ENCODE results near the gene OLIG3. TPM values are rescaled to one million over a fixed set of nuclear protein-coding genes. Genes with fewer than 3 reads are reported as not detected.

The OLIG3 gene
- total RNA-seq: not detected
- not detected for polyA plus RNA-seq
- long read RNA-seq, donor 1: 0 reads
- long read RNA-seq, donor 2: 0 reads
- long read RNA-seq, donor 3: 0 reads

GRCh38 chr6:137494281-137494987 lies at the start of gene OLIG3:
Gene OLIG3 (minus strand): TSS chr6:137494394. CDS start chr6:137494170, 224 bp downstream.
- no peak for DNase-seq
- Histone ChIP-seq H3K27ac (no peak within 1 kb of the TSS), H3K4me1 (ENCODE audit: insufficient read depth) (peaks cover 5% of the 10 kb centered on the region), H3K36me3 (no peaks in the 10 kb centered on the region), H3K27me3 (peaks cover 12% of the 10 kb centered on the region), H3K9me3 (no peaks in the 10 kb centered on the region), H3K4me3 (no peak within 1 kb of the TSS)
- WGBS, 3 donors: 12 to 13% (median 12%) methylated on average over 23 of the region's 23 CpGs
- no peak for TF ChIP-seq POLR2A (IDR thresholded peaks at IDR 0.05)
- TF ChIP-seq, protein P1, sequence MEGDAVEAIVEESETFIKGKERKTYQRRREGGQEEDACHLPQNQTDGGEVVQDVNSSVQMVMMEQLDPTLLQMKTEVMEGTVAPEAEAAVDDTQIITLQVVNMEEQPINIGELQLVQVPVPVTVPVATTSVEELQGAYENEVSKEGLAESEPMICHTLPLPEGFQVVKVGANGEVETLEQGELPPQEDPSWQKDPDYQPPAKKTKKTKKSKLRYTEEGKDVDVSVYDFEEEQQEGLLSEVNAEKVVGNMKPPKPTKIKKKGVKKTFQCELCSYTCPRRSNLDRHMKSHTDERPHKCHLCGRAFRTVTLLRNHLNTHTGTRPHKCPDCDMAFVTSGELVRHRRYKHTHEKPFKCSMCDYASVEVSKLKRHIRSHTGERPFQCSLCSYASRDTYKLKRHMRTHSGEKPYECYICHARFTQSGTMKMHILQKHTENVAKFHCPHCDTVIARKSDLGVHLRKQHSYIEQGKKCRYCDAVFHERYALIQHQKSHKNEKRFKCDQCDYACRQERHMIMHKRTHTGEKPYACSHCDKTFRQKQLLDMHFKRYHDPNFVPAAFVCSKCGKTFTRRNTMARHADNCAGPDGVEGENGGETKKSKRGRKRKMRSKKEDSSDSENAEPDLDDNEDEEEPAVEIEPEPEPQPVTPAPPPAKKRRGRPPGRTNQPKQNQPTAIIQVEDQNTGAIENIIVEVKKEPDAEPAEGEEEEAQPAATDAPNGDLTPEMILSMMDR (IDR thresholded peaks at IDR 0.05): no peak
- no peak for TF ChIP-seq EP300 (IDR thresholded peaks at IDR 0.05)
- intact Hi-C loops (cut with DNase I): no loop called here

- no peaks in the 10 kb centered on the region for H3K36me3 ChIP-seq
- no peaks in the 10 kb centered on the region for H3K4me1 ChIP-seq (ENCODE audit: insufficient read depth)
- intact Hi-C loops (cut with DNase I): no loop called here
- TF ChIP-seq EP300 (IDR thresholded peaks at IDR 0.05) (no peak), POLR2A (IDR thresholded peaks at IDR 0.05) (no peak)
- TF ChIP-seq, protein P1 (IDR thresholded peaks at IDR 0.05): no peak
- no peak overlapping the region for H3K4me3 ChIP-seq
- no peaks in the 10 kb centered on the region for H3K27me3 ChIP-seq
- 37 to 44% (median 38%) methylated on average over 2 of the region's 2 CpGs for WGBS, 3 donors
- no peak for DNase-seq
- H3K9me3 ChIP-seq: no peaks in the 10 kb centered on the region
- H3K27ac ChIP-seq: no peak overlapping the region
These were observed 48.9 kb upstream of the OLIG3 start for GRCh38 chr6:137543114-137543513.

- Histone ChIP-seq H3K27ac (no peak overlapping the region), H3K36me3 (no peaks in the 10 kb centered on the region), H3K27me3 (no peaks in the 10 kb centered on the region), H3K4me3 (no peak overlapping the region), H3K4me1 (ENCODE audit: insufficient read depth) (no peaks in the 10 kb centered on the region), H3K9me3 (no peaks in the 10 kb centered on the region)
- TF ChIP-seq POLR2A (IDR thresholded peaks at IDR 0.05) (no peak), EP300 (IDR thresholded peaks at IDR 0.05) (no peak)
- TF ChIP-seq, protein P1 (IDR thresholded peaks at IDR 0.05): no peak
- intact Hi-C loops (cut with DNase I): no loop called here
- WGBS, 3 donors: 44 to 56% (median 55%) methylated on average over 1 of the region's 1 CpG
- DNase-seq: no peak
These were observed 48.5 kb upstream of the OLIG3 start for GRCh38 chr6:137542713-137543112.

GRCh38 chr6:137541534-137542063 lies 47.4 kb upstream of the OLIG3 start:
- no peak for DNase-seq
- Histone ChIP-seq H3K27ac (no peak overlapping the region), H3K9me3 (no peaks in the 10 kb centered on the region), H3K36me3 (no peaks in the 10 kb centered on the region), H3K27me3 (no peaks in the 10 kb centered on the region), H3K4me1 (ENCODE audit: insufficient read depth) (no peaks in the 10 kb centered on the region), H3K4me3 (no peak overlapping the region)
- intact Hi-C loops (cut with DNase I): no loop called here
- TF ChIP-seq EP300 (IDR thresholded peaks at IDR 0.05) (no peak), POLR2A (IDR thresholded peaks at IDR 0.05) (no peak)
- TF ChIP-seq, protein P1 (IDR thresholded peaks at IDR 0.05): no peak
- 68 to 79% (median 74%) methylated on average over 4 of the region's 4 CpGs for WGBS, 3 donors

Data from ovary (tissue), 10 donors.